ENCODE data around the gene CCDC146. TPM values are rescaled to one million over a fixed set of nuclear protein-coding genes. Genes with fewer than 3 reads are reported as not detected.

CCDC146 gene
- total and polyA plus RNA-seq, 2 of the 8 experiments (the other 6 are each of a cell fraction or from before 2014, with no cell fraction given) = 0.88 to 2.4 TPM

GRCh38 chr7:77328669-77329068, 206.3 kb downstream of the CCDC146 start (continued):
- no peak for TF ChIP-seq CHD7 (IDR thresholded peaks at IDR 0.05; ENCODE audit: insufficient replicate concordance, low read length)
- TF ChIP-seq TCF12 (IDR thresholded peaks at IDR 0.05; ENCODE audit: low read depth, low read length) = no peak
- TF ChIP-seq HDAC6 (IDR thresholded peaks at IDR 0.05; ENCODE audit: low read depth, low read length) = no peak
- no peak for TF ChIP-seq CTBP2 (IDR thresholded peaks at IDR 0.05; ENCODE audit: borderline replicate concordance, insufficient read depth, insufficient read length, low read length)
- TF ChIP-seq SUZ12 (IDR thresholded peaks at IDR 0.05; ENCODE audit: low read length) = no peak
- TF ChIP-seq SIX5 (IDR thresholded peaks at IDR 0.05; ENCODE audit: low read depth, low read length) = no peak
- no peak for TF ChIP-seq MAX (IDR thresholded peaks at IDR 0.05)
- TF ChIP-seq CEBPB (IDR thresholded peaks at IDR 0.05; ENCODE audit: low read depth, low read length) = no peak
- TF ChIP-seq ASH2L (IDR thresholded peaks at IDR 0.05; ENCODE audit: low read length) = no peak
- no peak for TF ChIP-seq JUND (IDR thresholded peaks at IDR 0.05; ENCODE audit: low read length)
- TF ChIP-seq POLR2AphosphoS5 (IDR thresholded peaks at IDR 0.05; ENCODE audit: low read depth, low read length) = no peak

Measured in H1 (cell line).